HepG2 (cell line): ENCODE data around the gene CTDNEP1. TPM values are rescaled to one million over a fixed set of nuclear protein-coding genes. Genes with fewer than 3 reads are reported as not detected.

ENCODE experiments used
- ARID3A ChIP-seq: IDR thresholded peaks from 2 replicates; pipeline ENCODE4 v1.6.1; 2012; ENCODE audit warnings: low read depth, low read length, improper control_type of control experiment
- ASH2L ChIP-seq: fragments of 300-600, 200-600 bp; sonication (generic); IDR thresholded peaks from 2 replicates; pipeline ENCODE4 v1.7.0; 2017; ENCODE audit warnings: low read depth, mild to moderate bottlenecking, moderate library complexity, mixed read lengths, low read length; ENCODE audit not compliant: insufficient read length
- CHD4 ChIP-seq: fragments of 200-600 bp; sonication (generic); IDR thresholded peaks from 2 replicates; pipeline ENCODE4 v1.7.0; 2017; ENCODE audit warnings: mild to moderate bottlenecking, low read length, borderline replicate concordance
- FOSL2 ChIP-seq: sonication (generic); formaldehyde crosslinking; IDR thresholded peaks from 2 replicates; pipeline ENCODE4 v1.4.0; 2020; ENCODE audit warnings: missing genetic modification reagents
- GATAD1 ChIP-seq: IDR thresholded peaks from 2 replicates; pipeline ENCODE4 v1.6.1; 2016; ENCODE audit warnings: missing genetic modification reagents, missing compliant biosample characterization
- HMGXB3 ChIP-seq: sonication (generic); formaldehyde crosslinking; IDR thresholded peaks from 2 replicates; pipeline ENCODE4 v1.4.0; 2020; ENCODE audit warnings: missing genetic modification reagents, borderline replicate concordance
- KLF13 ChIP-seq: sonication (generic); formaldehyde crosslinking; IDR thresholded peaks from 2 replicates; pipeline ENCODE4 v1.4.0; 2020; ENCODE audit warnings: mild to moderate bottlenecking, missing genetic modification reagents
- MBD4 ChIP-seq: IDR thresholded peaks from 2 replicates; pipeline ENCODE4 v1.6.1; 2012; ENCODE audit warnings: low read length, inconsistent platforms, borderline replicate concordance
- MLX ChIP-seq: IDR thresholded peaks from 2 replicates; pipeline ENCODE4 v1.6.1; 2016
- RBFOX2 ChIP-seq: fragments of 200-400 bp; formaldehyde crosslinking; IDR thresholded peaks from 2 replicates; pipeline ENCODE4 v1.6.1; 2017; ENCODE audit warnings: low read depth, mild to moderate bottlenecking, low read length
- RCOR2 ChIP-seq: IDR thresholded peaks from 2 replicates; pipeline ENCODE4 v1.6.1; 2016; ENCODE audit warnings: missing biosample characterization, missing genetic modification reagents
- RXRA ChIP-seq: sonication (generic); formaldehyde crosslinking; IDR thresholded peaks from 2 replicates; pipeline ENCODE4 v1.5.1; 2020; ENCODE audit warnings: missing genetic modification reagents
- SRY ChIP-seq: sonication (generic); formaldehyde crosslinking; IDR thresholded peaks from 2 replicates; pipeline ENCODE4 v1.8.0; 2022; ENCODE audit warnings: mild to moderate bottlenecking, missing genetic modification reagents
- STAT6 ChIP-seq: sonication (generic); formaldehyde crosslinking; IDR thresholded peaks from 2 replicates; pipeline ENCODE4 v1.4.0; 2020; ENCODE audit warnings: missing genetic modification reagents, mild to moderate bottlenecking, borderline replicate concordance
- WIZ ChIP-seq: sonication (generic); formaldehyde crosslinking; IDR thresholded peaks from 2 replicates; pipeline ENCODE4 v1.5.1; 2020; ENCODE audit warnings: mild to moderate bottlenecking, missing genetic modification reagents
- ZBTB7A ChIP-seq: sonication (generic); formaldehyde crosslinking; IDR thresholded peaks from 2 replicates; pipeline ENCODE4 v1.8.0; 2022; ENCODE audit warnings: mild to moderate bottlenecking, missing genetic modification reagents
- ZFP82 ChIP-seq: sonication (generic); formaldehyde crosslinking; IDR thresholded peaks from 2 replicates; pipeline ENCODE4 v1.5.1; 2020; ENCODE audit warnings: mild to moderate bottlenecking, missing genetic modification reagents, borderline replicate concordance
- ZMYM2 ChIP-seq: sonication (generic); formaldehyde crosslinking; IDR thresholded peaks from 2 replicates; pipeline ENCODE4 v1.8.0; 2022; ENCODE audit warnings: mild to moderate bottlenecking, missing genetic modification reagents
- ZNF343 ChIP-seq: sonication (generic); formaldehyde crosslinking; IDR thresholded peaks from 2 replicates; pipeline ENCODE4 v1.4.0; 2020; ENCODE audit warnings: mild to moderate bottlenecking, missing genetic modification reagents
- ZNF543 ChIP-seq: sonication (generic); formaldehyde crosslinking; IDR thresholded peaks from 2 replicates; pipeline ENCODE4 v1.4.0; 2020; ENCODE audit warnings: mild to moderate bottlenecking, missing genetic modification reagents
- ZNF720 ChIP-seq: sonication (generic); formaldehyde crosslinking; IDR thresholded peaks from 2 replicates; pipeline ENCODE4 v1.4.0; 2020; ENCODE audit warnings: missing genetic modification reagents
- polyA plus RNA-seq, 8 experiments: library from polyadenylated mRNA; depleted of rRNA in 3 of 8; stranded (reverse) in 7 of 8; unstranded in 1 of 8; fragments of >200 nt; fragmentation: Illumina TruSeq in 4 of 8; extraction: Trizol in 4 of 8; gene quantifications; 2 replicates each; pipeline versions ENCODE4 v1.2.1 to v1.2.3, GENCODE V29; 2011 to 2016; ENCODE audit warnings: low read depth in 4 of 8, missing spikeins in 1 of 8, mixed read lengths in 1 of 8; ENCODE audit not compliant: insufficient read depth in 1 of 8
- total RNA-seq, 5 experiments: library from RNA; depleted of rRNA; stranded (reverse); fragments of >200 nt; fragmentation: Illumina TruSeq; extraction: Trizol; gene quantifications; 2 replicates each; pipeline ENCODE4 v1.2.3, GENCODE V29; 2016; ENCODE audit warnings: low read depth in 1 of 5

Gene CTDNEP1
- total and polyA plus RNA-seq, 2 of the 13 experiments (the other 11 are each of a cell fraction or from before 2014, with no cell fraction given), result 19.8 to 118 TPM

DNA sequence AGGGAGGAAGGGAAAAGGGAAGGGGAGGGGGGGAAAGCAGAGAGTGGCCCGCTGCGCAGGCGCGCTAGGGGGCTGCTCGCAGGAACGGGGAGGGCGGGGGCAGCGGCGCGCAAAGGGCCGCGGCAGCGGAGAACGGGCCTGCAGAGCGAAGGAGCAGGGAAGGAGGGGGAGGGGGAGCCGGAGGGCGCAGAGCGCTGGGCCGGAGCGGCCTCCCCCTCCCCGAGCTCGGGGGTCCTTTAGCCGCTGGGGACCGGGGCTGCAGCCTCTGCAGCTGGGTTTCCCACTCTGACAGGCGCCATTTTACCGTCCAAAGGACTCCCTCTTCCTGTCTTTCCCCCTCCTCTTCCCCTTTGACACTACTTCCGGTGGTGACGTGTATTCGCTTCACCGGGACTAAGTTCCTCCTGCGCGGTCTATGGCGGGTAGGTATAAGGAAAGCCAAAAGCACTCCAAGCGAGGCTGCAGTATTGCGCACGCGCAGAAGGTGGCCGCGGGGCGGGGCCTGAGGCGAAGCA lies at the start of gene CTDNEP1 (continued):
- TF ChIP-seq ZNF343, result no peak
- TF ChIP-seq ZFP82 (CRISPR knock-in tag), result 0 out of 2 replicates have a peak, but pooled peaks have one; percentile 43
- TF ChIP-seq HMGXB3, result no peak
- no peak for TF ChIP-seq STAT6 (CRISPR knock-in tag)
- no peak for TF ChIP-seq KLF13
- peak; percentile 8 for TF ChIP-seq MLX (CRISPR knock-in tag)
- no peak for TF ChIP-seq SRY (CRISPR knock-in tag)
- no peak for TF ChIP-seq ARID3A
- no peak for TF ChIP-seq FOSL2 (CRISPR knock-in tag)
- no peak for TF ChIP-seq RXRA (CRISPR knock-in tag)
- no peak for TF ChIP-seq MBD4
- TF ChIP-seq ZNF720, result no peak
- TF ChIP-seq ASH2L, result peak; percentile 23
- TF ChIP-seq RCOR2 (CRISPR knock-in tag), result no peak
- no peak for TF ChIP-seq ZMYM2
- TF ChIP-seq WIZ (CRISPR knock-in tag), result 0 out of 2 replicates have a peak, but pooled peaks have one; percentile 37
- no peak for TF ChIP-seq CHD4
- TF ChIP-seq ZBTB7A, result no peak
- TF ChIP-seq ZNF543 (CRISPR knock-in tag), result no peak
- TF ChIP-seq GATAD1 (CRISPR knock-in tag), result peak; percentile 92
- TF ChIP-seq RBFOX2, result peak; percentile 76
